Measurements from ENCODE around the gene CHID1. TPM values are rescaled to one million over a fixed set of nuclear protein-coding genes. Genes with fewer than 3 reads are reported as not detected.
A peak's percentile ranks its signal among the peaks of the same experiment; 100 is the strongest.

The CHID1 gene
- total RNA-seq, 6 donors from 2014 or later = 34.6 to 144 (median 59.1) TPM

GRCh38 chr11:889257-889656, 21.4 kb downstream of the CHID1 start:
- TF ChIP-seq POLR2AphosphoS5 (IDR thresholded peaks at IDR 0.05) (no peak), POLR2A (IDR thresholded peaks at IDR 0.05) (no peak), EP300 (IDR thresholded peaks at IDR 0.05) (no peak), CTCF (IDR thresholded peaks at IDR 0.05) (no peak)
- Histone ChIP-seq H3K4me3 (no peak overlapping the region), H3K36me3 (peaks cover 0 to 29% (median 13%) of the 10 kb centered on the region in 4 donors), H3K9me3 (no peaks in the 10 kb centered on the region), H3K4me1 (no peaks in the 10 kb centered on the region), H3K27me3 (no peaks in the 10 kb centered on the region), H3K27ac (no peak overlapping the region)
- WGBS, 2 donors = 94 to 96% methylated on average over 11 to 13 of the region's 13 CpGs
- DNase-seq (no peak), ATAC-seq (ENCODE audit: low FRiP score in 2 of 2) (no peak)

DNA sequence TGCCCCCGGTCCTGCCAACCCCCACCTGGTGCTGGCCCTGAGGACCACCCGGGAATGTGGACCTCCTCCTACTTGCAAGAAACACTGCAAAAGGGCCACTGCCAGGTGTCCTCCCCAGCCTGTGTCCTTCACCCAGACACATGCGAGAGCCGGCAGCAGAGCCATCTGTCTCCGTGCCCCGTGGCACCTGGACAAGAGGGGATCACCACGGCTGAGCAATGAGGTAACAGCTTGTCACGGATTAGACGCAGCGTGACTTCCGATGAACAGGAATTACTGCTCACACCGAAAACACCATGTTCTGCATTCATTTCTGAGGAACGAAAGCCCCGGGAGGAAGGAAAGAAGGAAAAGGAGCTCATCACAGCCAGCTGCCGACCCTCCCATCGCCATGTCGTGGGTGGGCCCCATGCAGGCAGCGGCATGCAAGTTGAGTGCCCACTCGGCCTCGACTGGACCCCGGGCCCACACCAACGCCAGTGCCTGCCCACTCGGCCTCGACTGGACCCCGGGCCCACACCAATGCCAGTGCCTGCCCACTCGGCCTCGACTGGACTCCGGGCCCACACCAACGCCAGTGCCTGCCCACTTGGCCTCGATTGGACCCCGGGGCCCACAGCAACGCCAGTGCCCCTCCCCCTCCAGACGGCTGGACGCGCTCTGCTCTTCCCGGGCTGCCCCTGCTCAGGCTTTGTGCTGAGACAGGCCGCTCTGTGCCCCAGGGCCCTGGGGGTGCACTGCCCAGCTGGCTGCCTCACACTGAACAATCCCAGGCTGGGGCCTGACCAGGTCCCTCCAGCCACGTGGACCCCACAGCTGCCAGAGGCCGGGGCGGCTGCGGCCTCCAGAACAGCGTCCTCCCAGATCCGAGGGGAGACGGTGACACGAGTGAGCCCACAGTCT, 22.0 kb downstream of the CHID1 start:
- Histone ChIP-seq H3K4me3 (no peak overlapping the region), H3K27ac (no peak overlapping the region), H3K4me1 (no peaks in the 10 kb centered on the region), H3K9me3 (no peaks in the 10 kb centered on the region), H3K27me3 (no peaks in the 10 kb centered on the region), H3K36me3 (peaks cover 0 to 34% (median 16%) of the 10 kb centered on the region in 4 donors)
- ATAC-seq (ENCODE audit: low FRiP score in 2 of 2) (no peak), DNase-seq (peak in 1 of 2 donors; percentile 76)
- TF ChIP-seq CTCF (IDR thresholded peaks at IDR 0.05) (no peak), POLR2AphosphoS5 (IDR thresholded peaks at IDR 0.05) (no peak), EP300 (IDR thresholded peaks at IDR 0.05) (no peak), POLR2A (IDR thresholded peaks at IDR 0.05) (no peak)
- WGBS, 2 donors = 92 to 96% methylated on average over 39 to 41 of the region's 45 CpGs

DNA sequence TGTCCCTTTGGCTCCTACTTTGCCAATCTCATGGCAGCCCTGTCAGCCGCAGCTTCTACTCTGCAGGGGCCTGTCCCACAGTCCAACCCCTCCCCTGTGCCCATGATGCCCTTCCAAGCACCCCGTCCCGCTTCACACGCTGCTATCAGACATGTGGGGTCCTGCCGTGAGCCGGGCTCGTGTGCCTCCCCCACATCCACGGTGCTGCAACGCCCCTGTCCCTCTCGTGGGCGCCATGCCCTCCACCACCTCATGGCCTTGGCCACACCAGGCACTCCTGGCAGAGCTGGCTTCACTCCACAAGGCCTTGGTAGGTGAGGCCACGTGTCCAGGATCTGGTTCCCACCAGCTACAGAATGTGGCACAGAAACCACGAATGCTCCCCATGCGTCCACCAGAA, 23.0 kb downstream of the CHID1 start:
- no peak for TF ChIP-seq POLR2A (IDR thresholded peaks at IDR 0.05)
- TF ChIP-seq POLR2AphosphoS5 (IDR thresholded peaks at IDR 0.05) = no peak
- TF ChIP-seq CTCF (IDR thresholded peaks at IDR 0.05) = no peak
- no peak for TF ChIP-seq EP300 (IDR thresholded peaks at IDR 0.05)
- 90 to 99% methylated on average over 2 to 13 of the region's 14 CpGs for WGBS, 2 donors
- DNase-seq (peak in 1 of 2 donors; percentile 53), ATAC-seq (ENCODE audit: low FRiP score in 2 of 2) (no peak)
- Histone ChIP-seq H3K27me3 (no peaks in the 10 kb centered on the region), H3K9me3 (no peaks in the 10 kb centered on the region), H3K27ac (no peak overlapping the region), H3K36me3 (peaks cover 0 to 42% (median 20%) of the 10 kb centered on the region in 4 donors), H3K4me3 (no peak overlapping the region), H3K4me1 (no peaks in the 10 kb centered on the region)

GRCh38 chr11:886568-886967, 24.0 kb downstream of the CHID1 start:
- WGBS, 2 donors = 95 to 96% methylated on average over 17 of the region's 17 CpGs
- Histone ChIP-seq H3K36me3 (peaks cover 0 to 45% (median 21%) of the 10 kb centered on the region in 4 donors), H3K4me1 (no peaks in the 10 kb centered on the region), H3K27me3 (no peaks in the 10 kb centered on the region), H3K27ac (no peak overlapping the region), H3K9me3 (no peaks in the 10 kb centered on the region), H3K4me3 (no peak overlapping the region)
- no peak for ATAC-seq (ENCODE audit: low FRiP score in 2 of 2)
- DNase-seq = peak in 1 of 2 donors; percentile 50
- TF ChIP-seq EP300 (IDR thresholded peaks at IDR 0.05) (no peak), CTCF (IDR thresholded peaks at IDR 0.05) (no peak), POLR2AphosphoS5 (IDR thresholded peaks at IDR 0.05) (no peak), POLR2A (IDR thresholded peaks at IDR 0.05) (no peak)

Data from upper lobe of left lung (tissue), 6 donors.